Skeletal muscle tissue (tissue), 4 donors: ENCODE data around the gene DCTPP1. TPM values are rescaled to one million over a fixed set of nuclear protein-coding genes. Genes with fewer than 3 reads are reported as not detected.
"Not testable (repeated sequence)": the region's sequence is repeated elsewhere in the genome, so short reads cannot be mapped to it uniquely, and the experiment has no call there.

Experiments
- H3K27ac ChIP-seq: one replicate; pipeline ENCODE4 v1.7.0; 2013; ENCODE audit warnings: mild to moderate bottlenecking, low read depth, low read length, inconsistent platforms
- H3K27me3 ChIP-seq, 3 donors: one replicate each; pipeline ENCODE4 v1.7.0; 2013; ENCODE audit warnings: low read length in 3 of 3; ENCODE audit not compliant: control insufficient read depth in 3 of 3, insufficient read depth in 3 of 3
- H3K36me3 ChIP-seq, 3 donors: one replicate each; pipeline ENCODE4 v1.7.0; 2013; ENCODE audit warnings: low read length in 3 of 3; ENCODE audit not compliant: control insufficient read depth in 3 of 3, insufficient read depth in 3 of 3
- H3K4me1 ChIP-seq, 3 donors: one replicate each; pipeline ENCODE4 v1.7.0; 2013; ENCODE audit warnings: low read length in 3 of 3, mild to moderate bottlenecking in 3 of 3; ENCODE audit not compliant: control insufficient read depth in 3 of 3, insufficient read depth in 3 of 3
- H3K4me3 ChIP-seq, 3 donors: one replicate each; pipeline ENCODE4 v1.7.0; 2013; ENCODE audit warnings: low read length in 3 of 3
- H3K9ac ChIP-seq, 3 donors: one replicate each; pipeline ENCODE4 v1.7.0; 2013; ENCODE audit warnings: low read length in 3 of 3, mild to moderate bottlenecking in 3 of 3, moderate library complexity in 2 of 3, low read depth in 1 of 3
- H3K9me3 ChIP-seq, 3 donors: one replicate each; pipeline ENCODE4 v1.7.0; 2013; ENCODE audit warnings: low read length in 3 of 3; ENCODE audit not compliant: control insufficient read depth in 3 of 3
- total RNA-seq: library from RNA; depleted of rRNA; stranded (reverse); fragments of >200 nt; gene quantifications from one replicate; pipeline ENCODE4 v1.2.3, GENCODE V29; 2014
- donor health status: Osteomylitis.

The DCTPP1 gene
- total RNA-seq, result 26.1 TPM

- Histone ChIP-seq H3K9me3 (no peaks in the 10 kb centered on the region), H3K27ac (peak within 1 kb of the TSS; percentile 80), H3K36me3 (peaks cover 7 to 10% (median 8%) of the 10 kb centered on the region in 3 donors), H3K4me1 (peaks cover 17 to 20% (median 20%) of the 10 kb centered on the region in 3 donors), H3K27me3 (no peaks in the 10 kb centered on the region), H3K4me3 (peak within 1 kb of the TSS; percentile 81 to 94 (median 89)), H3K9ac (peak within 1 kb of the TSS; percentile 81 to 86 (median 84))
Observed at GRCh38 chr16:30429678-30430427, at the start of gene DCTPP1. DCTPP1 (minus strand) TSS chr16:30430030; CDS start chr16:30429980, 50 bp downstream.

GRCh38 chr16:30478766-30479478, 49.1 kb upstream of the DCTPP1 start:
- Histone ChIP-seq H3K36me3 (no peaks in the 10 kb centered on the region), H3K9me3 (no peaks in the 10 kb centered on the region), H3K4me1 (no peaks in the 10 kb centered on the region)

GRCh38 chr16:30477773-30478172, 47.9 kb upstream of the DCTPP1 start:
- H3K36me3 ChIP-seq, H3K9me3 ChIP-seq, H3K4me1 ChIP-seq, H3K27ac ChIP-seq, H3K4me3 ChIP-seq, H3K9ac ChIP-seq: not testable (repeated sequence)
- H3K27me3 ChIP-seq, result peaks cover 23 to 24% (median 23%) of the 10 kb centered on the region in 3 donors

More at GRCh38 chr16:30478766-30479478, 49.1 kb upstream of the DCTPP1 start:
- H3K4me3 ChIP-seq, result no peak overlapping the region
- H3K27ac ChIP-seq, result no peak overlapping the region
- peaks cover 13 to 16% (median 14%) of the 10 kb centered on the region in 3 donors for H3K27me3 ChIP-seq
- H3K9ac ChIP-seq, result no peak overlapping the region

- peaks cover 27 to 29% (median 27%) of the 10 kb centered on the region in 3 donors for H3K27me3 ChIP-seq
- H3K9me3 ChIP-seq, result no peaks in the 10 kb centered on the region
- no peak overlapping the region for H3K9ac ChIP-seq
- no peaks in the 10 kb centered on the region for H3K4me1 ChIP-seq
- no peak overlapping the region for H3K27ac ChIP-seq
- H3K4me3 ChIP-seq, result no peak overlapping the region
- H3K36me3 ChIP-seq, result no peaks in the 10 kb centered on the region
Observed at GRCh38 chr16:30476991-30477390, 47.2 kb upstream of the DCTPP1 start.

GRCh38 chr16:30474684-30475083, 44.9 kb upstream of the DCTPP1 start:
- H3K4me3 ChIP-seq, result no peak overlapping the region
- no peak overlapping the region for H3K9ac ChIP-seq
- no peak overlapping the region for H3K27ac ChIP-seq
- H3K36me3 ChIP-seq, result no peaks in the 10 kb centered on the region
- H3K27me3 ChIP-seq, result peaks cover 27 to 29% (median 27%) of the 10 kb centered on the region in 3 donors
- no peaks in the 10 kb centered on the region for H3K4me1 ChIP-seq
- H3K9me3 ChIP-seq, result no peaks in the 10 kb centered on the region

GRCh38 chr16:30474074-30474452, 44.2 kb upstream of the DCTPP1 start:
- Histone ChIP-seq H3K27ac (no peak overlapping the region), H3K9ac (no peak overlapping the region), H3K27me3 (peaks cover 27 to 29% (median 27%) of the 10 kb centered on the region in 3 donors), H3K9me3 (no peaks in the 10 kb centered on the region), H3K36me3 (no peaks in the 10 kb centered on the region), H3K4me3 (no peak overlapping the region), H3K4me1 (no peaks in the 10 kb centered on the region)

- Histone ChIP-seq H3K9me3 (no peaks in the 10 kb centered on the region), H3K4me1 (no peaks in the 10 kb centered on the region), H3K9ac (no peak overlapping the region), H3K27me3 (peaks cover 27 to 29% (median 27%) of the 10 kb centered on the region in 3 donors), H3K36me3 (no peaks in the 10 kb centered on the region), H3K27ac (no peak overlapping the region), H3K4me3 (no peak overlapping the region)
Observed at GRCh38 chr16:30473231-30474073, 43.6 kb upstream of the DCTPP1 start.

- no peaks in the 10 kb centered on the region for H3K36me3 ChIP-seq
- no peak within 1 kb of the TSS for H3K27ac ChIP-seq
- H3K9ac ChIP-seq, result no peak within 1 kb of the TSS
- no peaks in the 10 kb centered on the region for H3K9me3 ChIP-seq
- H3K27me3 ChIP-seq, result peaks cover 27 to 29% (median 27%) of the 10 kb centered on the region in 3 donors
- H3K4me1 ChIP-seq, result no peaks in the 10 kb centered on the region
- H3K4me3 ChIP-seq, result peak within 1 kb of the TSS in 1 of 3 donors; percentile 27
Observed at GRCh38 chr16:30472328-30472942, 42.6 kb upstream of the DCTPP1 start, which contains the start of gene ITGAL. ITGAL (plus strand) TSS chr16:30472742; CDS start chr16:30472838, 96 bp downstream.

GRCh38 chr16:30470632-30470995, 40.8 kb upstream of the DCTPP1 start:
- H3K36me3 ChIP-seq, result no peaks in the 10 kb centered on the region
- H3K27me3 ChIP-seq, result peaks cover 23 to 29% (median 27%) of the 10 kb centered on the region in 3 donors
- no peak overlapping the region for H3K9ac ChIP-seq
- H3K27ac ChIP-seq, result no peak overlapping the region
- no peaks in the 10 kb centered on the region for H3K4me1 ChIP-seq
- H3K9me3 ChIP-seq, result no peaks in the 10 kb centered on the region
- no peak overlapping the region for H3K4me3 ChIP-seq
